Measurements from ENCODE around the gene ARHGAP33.

DNA sequence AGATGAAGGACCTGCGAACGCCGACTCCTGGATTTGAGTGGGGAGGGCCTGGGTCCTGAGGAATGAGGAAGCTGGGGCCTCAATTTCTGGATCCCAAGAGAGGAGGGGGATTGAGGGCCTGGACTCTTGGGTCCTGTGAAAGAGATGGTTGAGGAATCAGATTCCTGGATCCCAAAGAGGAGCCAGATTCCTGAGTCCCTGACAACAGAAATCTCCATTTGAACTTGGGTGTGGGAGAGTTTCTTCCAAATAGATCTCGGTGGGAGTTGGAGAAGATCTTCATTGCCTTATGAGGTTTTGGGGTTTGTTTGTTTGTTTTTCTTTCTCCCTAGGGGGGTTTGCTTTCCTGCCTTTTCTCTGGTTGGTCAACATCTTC is 29.3 kb upstream of the ARHGAP33 start:
- TF ChIP-seq FOXJ3 (CRISPR knock-in tag; IDR thresholded peaks at IDR 0.05) (no peak), MAX (IDR thresholded peaks at IDR 0.05; ENCODE audit: low read depth) (no peak), EP300 (IDR thresholded peaks at IDR 0.05; ENCODE audit: borderline replicate concordance in 1 of 2, low read depth in 1 of 2, low read length in 1 of 2) (no peak), SIN3A (IDR thresholded peaks at IDR 0.05; ENCODE audit: borderline replicate concordance, low read depth, low read length) (no peak), RFX5 (IDR thresholded peaks at IDR 0.05; ENCODE audit: low read length) (no peak), ZBTB33 (IDR thresholded peaks at IDR 0.05; ENCODE audit: borderline replicate concordance, low read depth) (no peak), NFIC (IDR thresholded peaks at IDR 0.05; ENCODE audit: borderline replicate concordance) (no peak), CHD2 (IDR thresholded peaks at IDR 0.05; ENCODE audit: low read length, partially characterized antibody) (no peak)
- TF ChIP-seq, protein P1, sequence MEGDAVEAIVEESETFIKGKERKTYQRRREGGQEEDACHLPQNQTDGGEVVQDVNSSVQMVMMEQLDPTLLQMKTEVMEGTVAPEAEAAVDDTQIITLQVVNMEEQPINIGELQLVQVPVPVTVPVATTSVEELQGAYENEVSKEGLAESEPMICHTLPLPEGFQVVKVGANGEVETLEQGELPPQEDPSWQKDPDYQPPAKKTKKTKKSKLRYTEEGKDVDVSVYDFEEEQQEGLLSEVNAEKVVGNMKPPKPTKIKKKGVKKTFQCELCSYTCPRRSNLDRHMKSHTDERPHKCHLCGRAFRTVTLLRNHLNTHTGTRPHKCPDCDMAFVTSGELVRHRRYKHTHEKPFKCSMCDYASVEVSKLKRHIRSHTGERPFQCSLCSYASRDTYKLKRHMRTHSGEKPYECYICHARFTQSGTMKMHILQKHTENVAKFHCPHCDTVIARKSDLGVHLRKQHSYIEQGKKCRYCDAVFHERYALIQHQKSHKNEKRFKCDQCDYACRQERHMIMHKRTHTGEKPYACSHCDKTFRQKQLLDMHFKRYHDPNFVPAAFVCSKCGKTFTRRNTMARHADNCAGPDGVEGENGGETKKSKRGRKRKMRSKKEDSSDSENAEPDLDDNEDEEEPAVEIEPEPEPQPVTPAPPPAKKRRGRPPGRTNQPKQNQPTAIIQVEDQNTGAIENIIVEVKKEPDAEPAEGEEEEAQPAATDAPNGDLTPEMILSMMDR (IDR thresholded peaks at IDR 0.05), result no peak
